NB4 (cell line): ENCODE measurements around the gene VIPR2.

Experiments
- CTCF ChIP-seq: IDR thresholded peaks from one replicate; pipeline ENCODE4 v1.5.1; 2012; ENCODE audit warnings: low read depth, low read length
- MAX ChIP-seq: IDR thresholded peaks from 2 replicates; pipeline ENCODE4 v1.6.1; 2011; ENCODE audit warnings: low read depth, low read length
- MYC ChIP-seq: IDR thresholded peaks from 2 replicates; pipeline ENCODE4 v1.6.1; 2011; ENCODE audit warnings: low read depth, low read length
- POLR2A ChIP-seq: IDR thresholded peaks from 2 replicates; pipeline ENCODE4 v1.6.1; 2011; ENCODE audit warnings: mild to moderate bottlenecking; ENCODE audit not compliant: insufficient read length; ENCODE audit errors: extremely low read depth

- TF ChIP-seq CTCF = no peak
- TF ChIP-seq MAX = no peak
- no peak for TF ChIP-seq POLR2A
- TF ChIP-seq MYC = no peak
These were observed 87.9 kb downstream of the VIPR2 start for GRCh38 chr7:159056737-159057136.
